ENCODE data around the gene TDRD9. TPM values are rescaled to one million over a fixed set of nuclear protein-coding genes. Genes with fewer than 3 reads are reported as not detected.

Gene TDRD9
- total RNA-seq, 2 experiments from 2014 or later, result 1.2 to 1.6 TPM

GRCh38 chr14:104091061-104091926, 163.0 kb downstream of the TDRD9 start:
- TF ChIP-seq CTCF (IDR thresholded peaks at IDR 0.05), result no peak
- Mint-ChIP-seq H3K9me3 (no peaks in the 10 kb centered on the region), H3K27ac (no peak overlapping the region), H3K4me1 (ENCODE audit: low read depth) (peaks cover 3% of the 10 kb centered on the region), H3K36me3 (ENCODE audit: low read depth) (no peaks in the 10 kb centered on the region), H3K27me3 (peaks cover 6% of the 10 kb centered on the region), H3K4me3 (no peak overlapping the region)
- POLR2A ChIA-PET, result no interaction called here
- CTCF ChIA-PET, result no interaction called here
- intact Hi-C loops (cut with micrococcal nuclease), result no loop called here
- DNase-seq (no peak), ATAC-seq (no peak)

DNA sequence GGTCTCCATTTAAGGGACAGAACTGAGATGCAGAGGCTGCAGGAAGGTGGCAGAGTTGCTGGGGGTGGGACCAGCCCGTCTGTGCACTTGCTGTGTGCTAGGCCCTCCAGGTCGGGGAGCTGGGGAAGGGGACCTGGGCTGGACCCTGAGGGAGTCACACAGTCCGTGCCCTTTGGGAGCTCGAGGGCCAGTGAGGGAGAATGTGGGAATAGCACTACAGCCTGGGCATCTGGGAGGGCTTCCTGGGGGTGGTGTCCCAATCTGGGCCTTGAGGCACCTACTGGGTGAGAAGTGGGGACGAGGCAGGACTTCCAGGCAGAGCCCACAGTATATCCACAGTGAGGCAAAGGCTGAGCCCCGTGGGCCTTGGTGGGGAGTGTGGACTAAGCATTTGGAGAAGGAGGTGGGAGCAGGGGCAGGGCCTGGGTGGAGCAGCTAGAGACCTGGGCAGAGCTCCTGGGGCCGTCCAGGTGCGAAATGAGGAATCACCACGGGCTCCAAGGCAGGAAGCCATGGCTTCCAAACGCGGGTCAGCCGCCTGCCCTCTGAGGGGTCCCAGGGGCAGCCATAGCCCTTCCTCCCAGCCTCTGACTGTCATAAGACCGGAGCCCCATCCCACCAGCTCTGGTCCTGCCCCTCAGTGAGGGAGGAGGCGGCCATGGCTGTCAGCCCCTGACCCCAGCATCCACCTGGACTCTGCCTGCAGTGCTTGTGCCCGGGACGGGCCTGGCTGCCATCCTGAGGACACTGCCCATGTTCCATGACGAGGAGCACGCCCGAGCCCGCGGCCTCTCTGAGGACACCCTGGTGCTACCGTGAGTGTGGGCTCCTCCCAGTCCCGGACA, 163.9 kb downstream of the TDRD9 start:
- POLR2A ChIA-PET, result no interaction called here
- Mint-ChIP-seq H3K27ac (no peak overlapping the region), H3K36me3 (ENCODE audit: low read depth) (no peaks in the 10 kb centered on the region), H3K4me3 (no peak overlapping the region), H3K4me1 (ENCODE audit: low read depth) (peaks cover 3% of the 10 kb centered on the region), H3K27me3 (peaks cover 2% of the 10 kb centered on the region), H3K9me3 (no peaks in the 10 kb centered on the region)
- intact Hi-C loops (cut with micrococcal nuclease), result no loop called here
- no peak for TF ChIP-seq CTCF (IDR thresholded peaks at IDR 0.05)
- DNase-seq (no peak), ATAC-seq (no peak)
- CTCF ChIA-PET, result interaction anchor here (0.9 to 1.2 kb wide), 2 partner anchors 15 to 548 kb away, joined by 3 read pairs; no protein-coding TSS in a partner anchor

GRCh38 chr14:104092931-104093365, 164.7 kb downstream of the TDRD9 start:
- Mint-ChIP-seq H3K27ac (no peak overlapping the region), H3K4me1 (ENCODE audit: low read depth) (peaks cover 3% of the 10 kb centered on the region), H3K9me3 (no peaks in the 10 kb centered on the region), H3K4me3 (no peak overlapping the region), H3K36me3 (ENCODE audit: low read depth) (no peaks in the 10 kb centered on the region), H3K27me3 (no peaks in the 10 kb centered on the region)
- ChIA-PET POLR2A (no interaction called here), CTCF (interaction anchor here (0.9 to 2.3 kb wide), 4 partner anchors 8 to 547 kb away, joined by 3 to 7 read pairs (median 3); no protein-coding TSS in a partner anchor)
- DNase-seq, result no peak
- no peak for TF ChIP-seq CTCF (IDR thresholded peaks at IDR 0.05)
- intact Hi-C loops (cut with micrococcal nuclease), result no loop called here
- ATAC-seq, result no peak

DNA sequence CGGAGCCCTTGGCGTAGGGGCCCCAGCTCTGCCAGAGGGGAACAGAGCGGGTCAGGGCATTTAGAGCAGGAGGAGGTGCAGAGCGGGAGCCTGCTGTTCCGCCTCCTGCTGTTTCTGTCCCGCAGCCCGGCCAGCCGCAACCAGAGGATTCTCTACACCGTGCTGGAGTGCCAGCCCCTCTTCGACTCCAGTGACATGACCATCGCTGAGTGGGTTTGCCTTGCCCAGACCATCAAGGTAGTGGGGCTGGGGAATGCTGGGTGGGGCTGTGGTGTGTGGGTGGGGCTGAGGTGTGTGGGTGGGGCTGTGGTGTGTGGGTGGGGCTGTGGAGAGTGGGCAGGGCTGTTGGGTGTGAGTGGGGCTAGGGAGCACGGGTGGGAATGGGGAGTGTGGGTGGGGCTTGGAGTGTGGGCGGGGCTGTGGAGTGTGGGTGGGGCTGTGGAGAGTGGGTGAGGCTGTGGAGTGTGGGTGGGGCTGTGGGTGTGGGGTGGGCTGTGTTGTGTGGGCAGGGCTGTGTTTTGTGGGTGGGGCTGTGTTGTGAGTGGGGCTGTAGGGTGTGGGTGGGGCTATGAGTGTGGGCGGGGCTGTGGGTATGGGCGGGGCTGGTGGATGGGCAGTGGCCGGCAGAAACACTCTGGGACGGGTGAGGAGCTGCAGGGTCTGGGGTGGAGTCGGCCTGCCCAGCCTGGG, 165.3 kb downstream of the TDRD9 start:
- DNase-seq (no peak), ATAC-seq (no peak)
- Mint-ChIP-seq H3K36me3 (ENCODE audit: low read depth) (no peaks in the 10 kb centered on the region), H3K4me1 (ENCODE audit: low read depth) (peaks cover 3% of the 10 kb centered on the region), H3K4me3 (no peak overlapping the region), H3K27ac (no peak overlapping the region), H3K9me3 (no peaks in the 10 kb centered on the region), H3K27me3 (no peaks in the 10 kb centered on the region)
- intact Hi-C loops (cut with micrococcal nuclease), result no loop called here
- no peak for TF ChIP-seq CTCF (IDR thresholded peaks at IDR 0.05)
- ChIA-PET POLR2A (no interaction called here), CTCF (interaction anchor here (0.9 to 2.3 kb wide), 8 partner anchors 9 to 547 kb away, joined by 3 to 9 read pairs (median 4); no protein-coding TSS in a partner anchor)

Data from activated CD8-positive, alpha-beta T cell treated with anti-CD3 and anti-CD28 coated beads for 36 hours (primary cell).